ENCODE results near the gene HCN2.
A peak's percentile ranks its signal among the peaks of the same experiment; 100 is the strongest.
"Not testable (repeated sequence)": the region's sequence is repeated elsewhere in the genome, so short reads cannot be mapped to it uniquely, and the experiment has no call there.

The HCN2 gene

GRCh38 chr19:571566-571974 lies 18.1 kb upstream of the HCN2 start:
- peak; percentile 68 for DNase-seq

GRCh38 chr19:572140-572742 lies 17.4 kb upstream of the HCN2 start, which contains the start of gene BSG:
TSS of gene BSG (plus strand) at chr19:572596. CDS start at chr19:572635, 39 bp downstream.
- DNase-seq: peak; percentile 98

- peak; percentile 57 for DNase-seq
Observed at GRCh38 chr19:572743-573518, 16.8 kb upstream of the HCN2 start.

- no peak for DNase-seq
Observed at GRCh38 chr19:573519-573825, 16.2 kb upstream of the HCN2 start.

GRCh38 chr19:574658-575526 lies 14.8 kb upstream of the HCN2 start:
- no peak for DNase-seq

- no peak for DNase-seq
Observed at GRCh38 chr19:575527-576506, 13.9 kb upstream of the HCN2 start.

- no peak for DNase-seq
Observed at GRCh38 chr19:576768-577438, 12.8 kb upstream of the HCN2 start.

GRCh38 chr19:577439-578392 lies 12.0 kb upstream of the HCN2 start:
- DNase-seq: no peak

GRCh38 chr19:579111-579841 lies 10.4 kb upstream of the HCN2 start:
- DNase-seq: no peak

- DNase-seq: no peak
Observed at GRCh38 chr19:579842-580155, 9.9 kb upstream of the HCN2 start.

- DNase-seq: no peak
Observed at GRCh38 chr19:580274-580835, 9.3 kb upstream of the HCN2 start.

- no peak for DNase-seq
Observed at GRCh38 chr19:581399-582111, 8.1 kb upstream of the HCN2 start.

GRCh38 chr19:582497-583197 lies 7.0 kb upstream of the HCN2 start:
- DNase-seq: no peak

GRCh38 chr19:583198-583967 lies 6.3 kb upstream of the HCN2 start:
- no peak for DNase-seq

- no peak for DNase-seq
Observed at GRCh38 chr19:583968-584239, 5.8 kb upstream of the HCN2 start.

GRCh38 chr19:584240-585001 lies 5.3 kb upstream of the HCN2 start:
- DNase-seq: peak; percentile 49

- DNase-seq: not testable (repeated sequence)
Observed at GRCh38 chr19:585146-585545, 4.5 kb upstream of the HCN2 start.
